PC-9 (cell line): ENCODE data around the gene RB1. TPM values are rescaled to one million over a fixed set of nuclear protein-coding genes. Genes with fewer than 3 reads are reported as not detected.

ENCODE experiments used
- BruUV-seq: library from RNA; stranded (reverse); fragments of 400-500 nt; replicated peaks from 2 replicates; lab custom pipeline; 2021; lab: Mats Ljungman, UMichigan
- CTCF ChIA-PET: fragments of 300-600 bp; sonication (Branson Sonifier 250); formaldehyde crosslinking; loops from one replicate; lab custom pipeline; 2022; ENCODE audit warnings: antibody characterized with exemption; lab: Charles Lee
- POLR2A ChIA-PET: fragments of 300-600 bp; sonication (Branson Sonifier 250); formaldehyde crosslinking; loops from one replicate; lab custom pipeline; 2022; ENCODE audit warnings: antibody characterized with exemption; ENCODE audit not compliant: unreplicated experiment; lab: Charles Lee
- DNase-seq, 2 experiments: peaks; one replicate each; pipeline versions ENCODE4 v3.0.0 to v3.0.0-alpha.2; 2015 to 2022; ENCODE audit warnings: mixed read lengths in 1 of 2
- H2AFZ ChIP-seq: fragments of 200-600 bp; sonication (generic); 2 replicates; pipeline ENCODE4 v1.8.1; 2017; ENCODE audit warnings: antibody characterized with exemption
- H3F3A ChIP-seq: fragments of 200-600 bp; sonication (generic); 2 replicates; pipeline ENCODE4 v1.8.1; 2017; ENCODE audit warnings: antibody characterized with exemption, mild to moderate bottlenecking, low read depth; ENCODE audit not compliant: insufficient read depth
- H3K27ac ChIP-seq: fragments of 200-600 bp; sonication (generic); 2 replicates; pipeline ENCODE4 v1.6.1; 2016; ENCODE audit warnings: mixed run types
- H3K27me3 ChIP-seq: fragments of 200-600 bp; sonication (generic); 2 replicates; pipeline ENCODE4 v1.6.1; 2016; ENCODE audit warnings: low read depth, mixed run types; ENCODE audit not compliant: insufficient read depth
- H3K36me3 ChIP-seq: fragments of 200-600 bp; sonication (generic); 2 replicates; pipeline ENCODE4 v1.6.1; 2016; ENCODE audit warnings: low read depth, mixed run types
- H3K4me1 ChIP-seq: fragments of 200-600 bp; sonication (generic); replicated peaks from 2 replicates; pipeline ENCODE4 v1.6.1; 2016; ENCODE audit warnings: mixed run types; ENCODE audit not compliant: insufficient read depth
- H3K4me2 ChIP-seq: fragments of 200-600 bp; sonication (generic); 2 replicates; pipeline ENCODE4 v1.6.1; 2017; ENCODE audit warnings: mixed run types
- H3K4me3 ChIP-seq: fragments of 200-600 bp; sonication (generic); 2 replicates; pipeline ENCODE4 v1.6.1; 2016; ENCODE audit warnings: mixed run types
- H3K79me2 ChIP-seq: fragments of 200-600 bp; sonication (generic); 2 replicates; pipeline ENCODE4 v1.6.1; 2017; ENCODE audit warnings: low read depth, mixed run types
- H3K9me2 ChIP-seq: fragments of 200-600 bp; sonication (generic); 2 replicates; pipeline ENCODE4 v1.8.1; 2017; ENCODE audit warnings: mild to moderate bottlenecking; ENCODE audit not compliant: insufficient read depth
- H3K9me3 ChIP-seq: fragments of 200-600 bp; sonication (generic); 2 replicates; pipeline ENCODE4 v1.8.1; 2016; ENCODE audit warnings: low read depth; ENCODE audit not compliant: insufficient read depth
- H4K20me1 ChIP-seq: fragments of 200-600 bp; sonication (generic); 2 replicates; pipeline ENCODE4 v1.8.1; 2017; ENCODE audit not compliant: insufficient read depth
- EZH2 ChIP-seq: fragments of 200-600 bp; sonication (generic); IDR thresholded peaks from 2 replicates; pipeline ENCODE4 v1.8.0; 2017; ENCODE audit warnings: antibody characterized with exemption, low read depth
- intact Hi-C: fragments of 100-400 bp; cut with micrococcal nuclease; formaldehyde crosslinking; loops from one replicate; pipeline ENCODE4 v1.10.0; 2022; ENCODE audit not compliant: unreplicated experiment
- total RNA-seq: library from RNA; stranded (reverse); gene quantifications from 2 replicates; pipeline ENCODE4 v1.2.3, GENCODE V29; 2021
- TF ChIP-seq, protein P1 (sequence below): fragments of 200-600 bp; sonication (generic); conservative IDR thresholded peaks from 2 replicates; pipeline ENCODE4 v1.6.1; 2017; ENCODE audit warnings: mixed run types, antibody characterized with exemption, mild to moderate bottlenecking, moderate library complexity

RB1 gene
- total RNA-seq, 1 experiment from 2014 or later, result 23.7 TPM

DNA sequence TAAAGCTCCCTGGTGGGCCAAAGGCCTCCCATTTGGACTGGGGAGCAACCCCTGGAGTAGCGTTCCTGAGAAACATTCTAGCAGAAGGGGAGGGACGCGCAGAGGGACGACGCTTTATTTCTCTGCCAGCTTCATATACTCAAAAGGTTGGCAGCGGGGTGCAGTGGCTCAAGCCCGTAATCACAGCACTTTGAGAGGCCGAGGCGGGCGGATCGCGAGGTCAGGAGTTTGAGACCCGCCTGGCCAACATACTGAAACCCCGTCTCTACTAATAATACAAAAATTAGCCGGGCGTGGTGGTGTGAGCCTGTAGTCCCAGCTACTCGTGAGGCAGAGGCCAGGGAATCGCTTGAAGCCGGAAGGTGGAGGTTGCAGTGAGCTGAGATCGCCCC is 16.8 kb downstream of the RB1 start:
- Histone ChIP-seq H3K9me2 (no peaks in the 10 kb centered on the region), H3K4me1 (no peaks in the 10 kb centered on the region), H4K20me1 (no peaks in the 10 kb centered on the region), H3K4me3 (no peak overlapping the region), H3F3A (no peaks in the 10 kb centered on the region), H3K79me2 (no peaks in the 10 kb centered on the region), H3K36me3 (peaks cover 6% of the 10 kb centered on the region; the same call in 1 of the 2 replicates), H3K4me2 (no peak overlapping the region), H2AFZ (no peak overlapping the region), H3K9me3 (0 out of 2 replicates have a peak, but pooled peaks cover 8% of the 10 kb centered on the region), H3K27me3 (no peaks in the 10 kb centered on the region), H3K27ac (no peak overlapping the region)
- BruUV-seq, result no TSS peak
- POLR2A ChIA-PET, result no interaction called here
- CTCF ChIA-PET, result no interaction called here
- TF ChIP-seq, protein P1, sequence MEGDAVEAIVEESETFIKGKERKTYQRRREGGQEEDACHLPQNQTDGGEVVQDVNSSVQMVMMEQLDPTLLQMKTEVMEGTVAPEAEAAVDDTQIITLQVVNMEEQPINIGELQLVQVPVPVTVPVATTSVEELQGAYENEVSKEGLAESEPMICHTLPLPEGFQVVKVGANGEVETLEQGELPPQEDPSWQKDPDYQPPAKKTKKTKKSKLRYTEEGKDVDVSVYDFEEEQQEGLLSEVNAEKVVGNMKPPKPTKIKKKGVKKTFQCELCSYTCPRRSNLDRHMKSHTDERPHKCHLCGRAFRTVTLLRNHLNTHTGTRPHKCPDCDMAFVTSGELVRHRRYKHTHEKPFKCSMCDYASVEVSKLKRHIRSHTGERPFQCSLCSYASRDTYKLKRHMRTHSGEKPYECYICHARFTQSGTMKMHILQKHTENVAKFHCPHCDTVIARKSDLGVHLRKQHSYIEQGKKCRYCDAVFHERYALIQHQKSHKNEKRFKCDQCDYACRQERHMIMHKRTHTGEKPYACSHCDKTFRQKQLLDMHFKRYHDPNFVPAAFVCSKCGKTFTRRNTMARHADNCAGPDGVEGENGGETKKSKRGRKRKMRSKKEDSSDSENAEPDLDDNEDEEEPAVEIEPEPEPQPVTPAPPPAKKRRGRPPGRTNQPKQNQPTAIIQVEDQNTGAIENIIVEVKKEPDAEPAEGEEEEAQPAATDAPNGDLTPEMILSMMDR, result no peak
- TF ChIP-seq EZH2, result no peak
- DNase-seq, result no peak
- intact Hi-C loops, result no loop called here

DNA sequence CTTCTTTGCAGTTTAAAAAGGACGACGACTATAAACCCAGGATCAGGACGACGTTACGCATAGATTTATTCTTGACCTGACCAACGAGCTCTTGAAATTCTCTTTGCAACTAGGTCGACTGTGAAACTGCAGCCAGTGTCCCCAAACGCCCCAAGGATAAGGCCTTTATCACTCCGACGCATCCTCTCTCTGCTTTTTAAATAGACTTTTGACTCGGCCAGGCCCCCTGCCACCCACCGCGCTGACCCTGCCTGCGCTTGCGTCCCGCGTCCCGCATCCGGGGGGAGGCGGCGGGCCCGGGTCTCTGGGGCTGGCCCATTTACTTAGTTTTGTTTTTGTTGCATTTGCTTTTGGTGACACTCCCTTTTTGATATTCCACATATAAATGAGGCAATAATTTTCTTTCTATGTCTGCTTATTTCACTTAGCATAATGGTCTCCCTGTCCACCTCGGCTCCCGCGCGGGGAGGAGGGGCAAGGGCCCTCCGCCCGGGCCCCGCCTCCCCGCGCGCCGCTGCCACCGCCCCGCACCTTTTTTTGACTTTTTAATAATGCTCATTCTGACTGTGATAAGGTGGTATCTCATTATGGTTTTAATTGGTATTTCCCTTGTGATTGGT is 17.4 kb downstream of the RB1 start:
- Histone ChIP-seq H3K9me2 (no peaks in the 10 kb centered on the region), H2AFZ (no peak overlapping the region), H4K20me1 (no peaks in the 10 kb centered on the region), H3K36me3 (peaks cover 6% of the 10 kb centered on the region; the same call in 1 of the 2 replicates), H3K27ac (no peak overlapping the region), H3K9me3 (0 out of 2 replicates have a peak, but pooled peaks cover 8% of the 10 kb centered on the region), H3K4me2 (no peak overlapping the region), H3K4me1 (no peaks in the 10 kb centered on the region), H3K79me2 (no peaks in the 10 kb centered on the region), H3K4me3 (no peak overlapping the region), H3K27me3 (no peaks in the 10 kb centered on the region), H3F3A (no peaks in the 10 kb centered on the region)
- ChIA-PET POLR2A (no interaction called here), CTCF (no interaction called here)
- TF ChIP-seq, protein P1, result no peak
- no peak for TF ChIP-seq EZH2
- BruUV-seq, result no TSS peak
- intact Hi-C loops, result no loop called here
- no peak for DNase-seq

DNA sequence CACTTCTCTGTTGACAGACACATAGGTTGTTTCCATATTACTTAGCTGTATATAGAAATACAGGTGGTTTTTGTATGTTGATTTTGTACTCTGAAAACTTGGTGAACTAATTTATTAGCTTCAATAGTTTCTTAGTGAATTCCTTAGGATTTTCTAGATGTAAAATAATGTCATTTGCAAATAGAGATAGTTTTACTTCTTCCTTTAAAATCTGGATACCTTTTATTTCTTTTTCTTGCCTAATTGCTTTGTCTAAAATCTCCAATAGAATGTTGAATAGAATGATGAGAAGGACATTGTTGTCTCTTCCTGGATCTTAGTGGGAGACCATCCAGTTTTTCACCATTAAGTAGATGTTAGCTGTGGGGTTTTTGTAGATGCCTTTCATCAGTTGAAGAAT is 18.7 kb downstream of the RB1 start:
- peaks cover 6% of the 10 kb centered on the region; the same call in 1 of the 2 replicates for H3K36me3 ChIP-seq
- H4K20me1 ChIP-seq, result no peaks in the 10 kb centered on the region
- TF ChIP-seq EZH2, result no peak
- TF ChIP-seq, protein P1, result no peak
- CTCF ChIA-PET, result no interaction called here
- H3K4me1 ChIP-seq, result no peaks in the 10 kb centered on the region
- H3K9me3 ChIP-seq, result 0 out of 2 replicates have a peak, but pooled peaks cover 8% of the 10 kb centered on the region
- no peaks in the 10 kb centered on the region for H3F3A ChIP-seq
- no peak overlapping the region for H2AFZ ChIP-seq
- H3K4me2 ChIP-seq, result no peak overlapping the region
- no peak overlapping the region for H3K4me3 ChIP-seq
- H3K9me2 ChIP-seq, result no peaks in the 10 kb centered on the region
- no peak overlapping the region for H3K27ac ChIP-seq
- no TSS peak for BruUV-seq
- no peaks in the 10 kb centered on the region for H3K27me3 ChIP-seq
- POLR2A ChIA-PET, result no interaction called here
- intact Hi-C loops, result no loop called here
- DNase-seq, result no peak
- H3K79me2 ChIP-seq, result no peaks in the 10 kb centered on the region
